ENCODE results near the gene NFATC2IP.
A peak's percentile ranks its signal among the peaks of the same experiment; 100 is the strongest.
"Not testable (repeated sequence)": the region's sequence is repeated elsewhere in the genome, so short reads cannot be mapped to it uniquely, and the experiment has no call there.

Gene NFATC2IP

DNA sequence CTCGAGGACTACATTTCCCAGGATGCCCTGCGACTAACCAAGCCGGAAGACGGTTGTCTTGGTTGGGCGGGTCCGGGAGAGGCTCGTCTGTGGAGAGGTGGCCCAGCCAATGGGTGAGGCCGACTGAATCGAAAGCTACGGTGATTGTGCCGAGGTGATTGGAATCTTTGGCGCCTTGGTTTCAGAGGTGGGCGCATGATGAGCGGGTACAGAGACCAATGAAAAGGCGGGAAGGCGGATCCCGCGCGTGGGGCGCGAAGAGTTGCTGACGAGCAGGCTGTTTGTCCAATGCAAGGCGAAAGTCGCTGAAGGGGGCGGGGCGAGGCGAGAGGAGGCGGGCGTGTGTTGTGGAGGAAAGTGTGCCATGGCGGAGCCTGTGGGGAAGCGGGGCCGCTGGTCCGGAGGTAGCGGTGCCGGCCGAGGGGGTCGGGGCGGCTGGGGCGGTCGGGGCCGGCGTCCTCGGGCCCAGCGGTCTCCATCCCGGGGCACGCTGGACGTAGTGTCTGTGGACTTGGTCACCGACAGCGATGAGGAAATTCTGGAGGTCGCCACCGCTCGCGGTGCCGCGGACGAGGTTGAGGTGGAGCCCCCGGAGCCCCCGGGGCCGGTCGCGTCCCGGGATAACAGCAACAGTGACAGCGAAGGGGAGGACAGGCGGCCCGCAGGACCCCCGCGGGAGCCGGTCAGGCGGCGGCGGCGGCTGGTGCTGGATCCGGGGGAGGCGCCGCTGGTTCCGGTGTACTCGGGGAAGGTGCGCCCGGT is at the start of gene NFATC2IP:
TSS of gene NFATC2IP (plus strand) at position 290 of the 762 bp plus-strand sequence. CDS start at position 365, 75 bp downstream.
- peak; percentile 99 for DNase-seq

DNA sequence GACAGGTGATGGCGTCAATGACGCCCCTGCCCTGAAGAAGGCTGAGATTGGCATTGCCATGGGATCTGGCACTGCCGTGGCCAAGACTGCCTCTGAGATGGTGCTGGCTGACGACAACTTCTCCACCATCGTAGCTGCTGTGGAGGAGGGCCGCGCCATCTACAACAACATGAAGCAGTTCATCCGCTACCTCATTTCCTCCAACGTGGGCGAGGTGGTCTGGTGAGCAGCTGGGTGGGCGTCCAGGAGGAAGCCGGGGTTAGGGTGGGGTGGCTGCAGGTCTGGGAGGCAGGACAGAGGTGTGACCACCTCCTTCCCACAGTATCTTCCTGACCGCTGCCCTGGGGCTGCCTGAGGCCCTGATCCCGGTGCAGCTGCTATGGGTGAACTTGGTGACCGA is 48.9 kb upstream of the NFATC2IP start:
- DNase-seq: no peak

DNA sequence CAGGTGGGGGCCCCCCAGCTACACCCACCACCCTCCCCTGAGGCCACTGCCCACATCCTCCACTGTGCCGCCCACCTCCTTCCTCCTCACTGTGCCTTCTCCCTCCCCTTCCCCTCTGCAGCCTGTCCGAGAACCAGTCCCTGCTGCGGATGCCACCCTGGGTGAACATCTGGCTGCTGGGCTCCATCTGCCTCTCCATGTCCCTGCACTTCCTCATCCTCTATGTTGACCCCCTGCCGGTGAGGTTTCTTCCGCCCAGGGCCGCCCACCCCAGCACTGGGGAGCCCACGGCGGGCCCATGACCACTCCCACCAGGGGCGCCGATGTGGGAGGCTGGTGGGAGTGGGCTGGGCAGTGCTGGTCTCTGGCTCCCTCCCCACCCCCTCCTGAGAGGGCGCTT is 47.8 kb upstream of the NFATC2IP start:
- DNase-seq: no peak

DNA sequence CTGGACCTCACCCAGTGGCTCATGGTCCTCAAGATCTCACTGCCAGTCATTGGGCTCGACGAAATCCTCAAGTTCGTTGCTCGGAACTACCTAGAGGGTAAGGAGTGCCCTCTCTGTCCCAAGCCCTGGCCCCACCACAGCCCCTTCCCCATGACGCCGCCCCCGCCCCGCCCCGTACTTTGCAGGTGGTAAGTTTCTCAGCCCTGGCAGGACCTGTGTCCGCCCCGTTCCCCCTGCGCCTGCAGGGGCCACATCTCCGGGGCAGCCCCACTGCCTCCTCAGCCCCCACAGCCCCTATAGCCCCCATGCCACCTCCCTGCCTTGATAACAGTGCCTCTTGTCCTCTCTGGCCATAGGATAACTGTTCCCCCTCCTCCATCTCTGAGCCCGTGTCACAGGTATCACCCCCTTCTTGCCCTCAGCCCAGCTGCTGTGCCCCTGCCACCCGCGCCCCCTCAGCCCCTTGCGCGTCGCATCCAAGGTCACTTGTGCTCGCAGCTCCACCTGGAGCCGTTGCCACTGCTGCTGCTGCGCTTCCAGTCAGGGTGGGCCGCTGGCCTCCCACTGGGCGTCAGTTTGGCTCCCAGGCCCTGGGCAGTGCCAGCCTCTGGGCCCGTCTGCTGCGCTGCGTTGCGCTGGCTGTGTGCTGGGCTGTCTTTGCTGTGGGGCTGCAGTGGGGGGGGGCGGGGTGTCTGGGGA is 47.2 kb upstream of the NFATC2IP start:
- no peak for DNase-seq

DNA sequence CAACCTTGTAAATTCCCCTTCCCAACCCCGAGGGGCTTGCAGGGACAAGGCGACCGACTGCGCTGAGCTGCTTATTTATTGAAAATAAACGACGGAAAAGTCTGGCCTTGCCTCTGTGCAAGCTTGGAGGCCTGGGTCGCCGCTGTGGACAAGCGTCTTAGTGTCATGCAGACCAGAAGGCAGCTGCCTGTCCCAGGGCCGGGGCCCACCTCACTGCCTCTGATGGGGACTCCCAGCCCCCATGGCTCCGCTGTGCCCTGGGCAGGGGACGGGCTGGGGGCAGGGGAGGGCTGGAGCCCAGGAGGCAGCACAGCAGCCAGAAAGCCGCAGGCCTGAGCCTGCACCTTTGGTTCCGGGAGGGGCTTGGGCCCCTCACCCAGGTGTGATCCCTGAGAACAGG is 46.4 kb upstream of the NFATC2IP start:
- DNase-seq: no peak

DNA sequence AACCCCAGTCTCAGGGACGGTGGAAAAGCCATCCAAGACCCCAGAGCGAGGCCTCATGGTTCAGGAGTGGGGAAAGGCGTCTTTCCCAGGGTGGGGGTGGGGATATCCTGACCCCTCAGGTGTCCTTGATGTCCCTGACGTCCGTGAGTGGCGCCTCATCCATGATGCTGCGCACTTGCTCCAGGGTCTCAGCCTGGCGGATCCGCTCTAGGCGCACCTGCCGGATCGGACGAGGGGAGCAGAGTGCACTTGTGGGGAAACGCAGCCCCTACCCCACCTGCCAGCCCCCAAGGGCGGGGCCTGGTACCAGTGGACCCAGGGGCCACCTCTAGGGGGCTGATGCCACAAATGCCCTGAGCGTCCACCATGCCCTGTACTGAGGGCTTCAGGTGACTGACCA is 45.9 kb upstream of the NFATC2IP start:
- no peak for DNase-seq

DNA sequence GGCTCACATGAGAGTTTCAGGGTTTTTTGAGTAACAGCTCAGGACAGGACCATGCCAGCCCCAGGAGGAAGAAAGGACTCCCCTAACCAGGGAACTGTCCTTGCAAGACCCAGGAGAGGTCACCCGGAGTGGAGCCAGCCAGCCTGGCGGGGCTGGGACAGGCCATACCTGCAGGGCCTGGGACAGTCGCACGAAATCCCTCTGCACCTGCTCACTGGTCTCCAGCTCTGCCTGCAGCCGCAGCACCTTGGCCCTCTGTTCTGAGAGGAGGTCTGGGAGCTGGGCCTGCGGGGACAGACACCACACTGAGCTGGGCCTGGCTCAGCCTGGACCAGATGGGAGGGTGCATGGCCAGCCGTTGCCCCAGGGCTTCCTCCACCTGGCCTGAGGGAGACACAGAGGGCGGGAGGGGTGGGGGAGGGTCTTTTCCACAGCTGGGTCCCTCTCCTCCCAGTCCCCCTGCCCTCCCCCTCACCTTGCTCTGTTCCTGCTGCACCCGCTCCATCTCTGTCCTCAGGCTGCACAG is 45.4 kb upstream of the NFATC2IP start:
- DNase-seq: no peak

DNA sequence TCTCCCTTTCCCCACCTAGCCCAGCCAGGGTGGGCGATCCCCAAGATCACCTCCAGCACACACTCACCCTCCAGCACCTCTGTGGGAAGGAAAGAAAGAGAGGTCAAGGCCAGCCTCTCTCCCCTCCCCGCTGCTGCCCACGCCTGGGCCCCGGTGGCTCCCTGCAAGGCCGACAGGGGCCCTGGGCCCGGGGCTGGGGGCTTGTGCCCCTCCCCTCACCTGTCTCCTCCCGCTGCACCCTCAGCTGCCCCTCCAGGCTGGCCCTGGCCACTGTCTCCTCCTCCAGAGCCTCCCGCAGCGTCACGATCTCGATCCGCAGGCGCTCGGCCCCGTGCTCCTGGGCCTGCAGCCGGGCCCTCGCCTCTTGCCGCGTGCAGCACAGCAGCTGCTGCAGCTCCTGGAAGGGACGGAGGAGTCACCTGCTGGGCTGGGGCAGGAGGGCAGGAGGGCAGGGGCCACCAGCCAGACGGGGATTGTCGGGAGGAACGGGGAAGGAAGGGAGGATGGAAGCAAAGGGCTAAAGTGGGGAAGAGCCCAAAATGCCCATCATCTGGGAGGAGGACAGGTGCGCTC is 44.9 kb upstream of the NFATC2IP start:
- no peak for DNase-seq

DNA sequence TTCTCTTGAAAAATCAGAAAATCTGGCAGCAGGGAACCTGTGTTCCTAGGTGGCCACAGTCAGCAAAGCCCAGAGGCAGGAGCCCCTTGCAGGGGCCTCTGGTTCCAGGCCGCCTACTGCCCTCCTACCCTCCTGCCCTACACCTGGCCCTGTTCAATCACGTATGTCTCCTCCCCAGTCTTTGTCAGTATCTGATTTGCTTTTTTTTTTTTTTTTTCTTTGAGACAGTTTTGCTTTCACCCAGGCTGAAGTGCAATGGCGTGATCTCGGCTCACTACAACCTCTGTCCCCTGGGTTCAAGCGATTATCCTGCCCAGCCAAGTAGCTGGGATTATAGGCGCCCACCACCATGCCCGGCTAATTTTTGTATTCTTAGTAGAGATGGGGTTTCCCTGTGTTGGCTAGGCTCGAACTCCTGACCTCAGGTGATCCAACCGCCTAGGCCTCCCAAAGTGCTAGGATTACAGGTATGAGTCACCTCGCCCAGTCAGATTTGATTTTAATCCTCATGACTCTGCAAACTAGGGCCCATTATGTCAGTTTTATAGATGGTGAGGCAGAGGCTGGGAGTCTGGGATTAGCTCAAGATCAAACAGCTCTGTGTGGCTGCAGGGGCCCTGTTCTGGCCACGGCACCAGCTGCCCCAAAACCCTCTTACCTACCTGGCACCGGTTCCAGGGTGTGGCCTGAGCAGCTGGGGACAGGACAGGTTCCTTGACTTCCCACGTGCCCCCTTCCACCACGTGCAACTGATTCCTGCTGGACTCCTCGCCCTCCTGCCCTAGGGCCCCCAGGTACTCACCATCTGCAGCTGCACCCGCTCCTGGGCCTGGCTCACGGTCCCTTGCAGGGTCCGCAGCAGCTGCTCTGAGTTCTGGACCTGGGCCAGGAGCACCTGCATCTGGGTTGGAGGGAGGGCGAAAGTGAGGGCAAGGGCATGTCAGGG is 40.4 kb upstream of the NFATC2IP start:
- DNase-seq: no peak

DNA sequence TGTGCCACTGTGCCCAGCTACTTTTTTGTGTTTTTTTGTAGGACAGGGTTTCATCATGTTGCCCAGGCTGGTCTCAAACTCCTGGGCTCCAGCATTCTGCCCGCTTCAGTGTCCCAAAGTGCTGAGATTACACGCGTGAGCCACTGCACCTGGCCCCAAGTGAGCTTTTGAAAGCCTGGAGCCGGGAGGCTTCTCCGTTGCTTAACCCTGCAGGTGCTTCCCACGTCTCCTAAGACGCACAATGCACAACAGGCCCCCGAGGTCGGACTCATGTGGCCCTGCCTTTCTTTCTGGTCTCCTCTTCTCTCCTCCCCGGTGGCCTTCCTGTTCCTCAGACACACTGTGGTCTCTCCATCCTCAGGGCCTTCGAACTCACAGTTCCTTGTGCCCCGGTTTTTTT is 38.2 kb upstream of the NFATC2IP start:
- DNase-seq: no peak

DNA sequence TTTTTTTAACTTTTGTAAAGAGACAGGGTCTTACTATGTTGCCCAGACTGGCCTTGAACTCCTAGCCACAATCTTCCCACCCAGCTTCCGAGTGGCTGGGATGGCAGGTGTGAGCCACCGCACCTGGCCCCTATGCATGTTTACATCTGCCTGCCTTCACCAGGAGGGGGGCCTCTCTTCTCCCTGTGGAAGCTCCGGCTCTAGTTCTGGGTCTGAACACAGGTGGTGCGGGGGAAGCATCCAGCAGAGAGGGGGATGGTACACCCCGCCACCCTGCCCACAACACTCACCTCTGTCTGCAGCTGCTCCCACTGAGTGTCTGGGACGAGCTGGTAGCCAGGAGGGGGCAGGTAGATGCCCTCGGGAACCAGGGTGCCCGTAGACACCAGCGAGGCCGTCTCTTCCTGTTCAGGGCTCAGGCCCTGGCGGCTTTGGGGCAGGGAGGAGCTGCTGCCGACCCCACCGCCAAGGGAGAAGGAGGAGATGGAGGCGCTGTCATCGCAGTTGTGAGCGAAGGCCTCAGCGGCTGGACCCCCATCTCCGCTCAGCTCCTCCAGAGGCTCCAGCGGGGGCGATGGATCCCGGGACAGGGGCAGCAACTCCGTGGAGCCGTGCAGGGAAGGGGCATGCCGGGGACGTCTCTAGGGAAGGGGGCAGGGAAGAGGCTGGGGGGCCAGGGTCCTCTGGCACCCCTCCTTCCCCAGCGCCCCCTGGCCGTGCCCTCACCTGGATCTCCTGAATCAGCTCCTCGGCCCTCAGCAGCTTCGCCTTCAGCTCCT is 36.6 kb upstream of the NFATC2IP start:
- DNase-seq: peak; percentile 32

DNA sequence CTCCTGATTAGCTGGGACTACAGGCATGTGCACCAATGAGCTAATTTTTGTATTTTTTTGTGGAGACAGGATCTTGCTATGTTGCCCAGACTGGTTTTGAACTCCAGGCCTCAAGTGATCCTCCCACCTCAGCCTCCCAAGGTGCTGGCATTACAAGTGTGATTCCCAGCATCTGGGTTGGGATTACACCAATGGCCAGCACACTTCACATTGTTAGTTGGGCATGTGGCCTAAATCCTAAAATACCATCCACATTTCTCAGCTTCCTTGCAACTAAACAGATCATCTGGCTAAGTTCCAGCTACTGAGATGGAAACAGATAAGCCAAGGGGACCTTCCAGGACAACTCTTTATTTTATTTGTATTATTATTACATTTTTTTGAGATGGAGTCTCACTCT is 35.6 kb upstream of the NFATC2IP start:
- no peak for DNase-seq

DNA sequence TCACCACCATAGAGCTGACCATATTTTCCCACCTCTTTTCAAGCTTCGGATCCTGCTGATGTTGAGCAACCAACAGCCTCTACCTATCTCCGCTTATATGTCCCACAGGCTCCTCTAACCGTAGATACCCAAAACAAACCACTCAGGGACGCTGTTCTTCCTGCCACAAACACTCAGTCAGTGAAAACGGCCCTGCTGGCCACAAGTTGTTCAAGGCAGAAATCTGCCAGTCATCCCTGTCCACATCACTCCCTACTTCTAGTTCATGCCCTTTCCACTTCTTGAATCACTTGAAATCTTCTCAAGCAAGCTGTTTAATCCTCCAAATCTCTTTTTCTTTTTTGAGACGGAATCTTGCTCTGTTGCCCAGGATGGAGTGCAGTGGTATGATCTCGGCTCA is 33.6 kb upstream of the NFATC2IP start:
- no peak for DNase-seq

DNA sequence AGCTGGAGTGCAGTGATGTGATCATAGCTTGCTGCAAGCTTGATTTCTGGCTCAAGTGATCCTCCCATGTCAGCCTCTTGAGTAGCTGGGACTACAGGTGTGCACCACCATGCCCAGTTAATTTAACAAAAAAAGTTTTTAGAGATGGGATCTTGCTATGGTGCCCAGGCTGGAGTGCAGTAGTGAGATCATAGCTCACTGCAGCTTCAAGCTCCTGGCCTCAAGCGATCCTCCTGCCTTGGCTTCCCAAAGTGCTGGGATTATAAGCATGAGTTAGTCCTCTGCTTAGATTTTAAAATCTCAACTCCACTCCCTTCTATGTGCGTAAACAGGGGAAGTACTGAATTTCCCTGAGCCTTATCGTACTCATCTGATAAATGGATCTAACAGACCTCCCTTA is 32.0 kb upstream of the NFATC2IP start:
- no peak for DNase-seq

DNA sequence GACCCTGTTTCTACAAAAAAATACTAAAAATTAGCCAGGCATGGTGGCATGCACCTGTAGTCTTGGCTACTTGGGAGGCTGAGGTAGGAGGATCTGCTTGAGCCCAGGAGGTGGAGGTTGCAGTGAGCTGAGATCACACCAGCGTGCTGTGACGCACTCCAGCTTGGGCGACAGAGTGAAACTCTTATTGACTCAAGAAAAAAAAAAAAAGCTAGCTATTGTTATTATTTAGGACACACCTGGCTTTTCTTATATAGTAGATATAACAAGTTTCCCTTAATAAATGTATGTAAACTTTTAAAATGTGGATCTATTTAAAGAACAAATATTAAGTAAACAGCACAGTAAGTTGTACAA is 27.5 kb upstream of the NFATC2IP start:
- peak; percentile 60 for DNase-seq

DNA sequence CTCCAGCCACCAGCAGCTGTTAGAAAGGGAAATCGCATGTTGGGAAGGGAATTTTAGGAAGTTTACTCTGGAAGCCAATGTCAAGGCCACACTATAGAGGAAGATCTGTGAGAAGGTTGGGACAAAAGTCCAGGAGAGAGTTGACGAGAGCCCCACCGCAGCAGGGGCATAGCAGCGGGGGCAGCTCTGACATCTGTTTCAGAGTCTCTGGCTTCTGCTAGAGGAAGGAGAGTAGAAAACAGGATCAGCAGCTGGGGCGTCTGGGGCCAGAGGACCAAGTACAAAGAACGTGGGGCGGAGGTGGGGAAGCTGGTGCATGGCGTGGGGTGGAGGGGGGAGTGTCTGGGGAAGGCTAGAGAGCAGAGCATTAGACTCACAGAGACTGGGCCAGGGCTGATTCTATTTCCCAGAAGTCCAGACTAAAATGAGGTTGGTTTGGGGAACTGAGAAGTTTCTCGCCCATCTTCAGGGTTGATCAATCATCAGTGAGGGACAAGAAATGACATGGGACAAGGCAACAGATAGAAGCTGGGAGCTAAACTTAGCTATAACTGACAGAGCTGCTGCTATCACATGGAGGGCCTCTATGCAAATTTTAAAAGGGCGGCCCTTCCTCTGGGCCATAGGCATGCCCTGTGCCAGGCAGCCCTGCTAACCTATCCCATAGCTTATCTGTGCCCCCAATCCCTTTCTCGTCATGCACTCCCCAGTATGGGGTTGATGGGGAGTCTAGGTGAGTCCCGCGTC is 26.9 kb upstream of the NFATC2IP start:
- no peak for DNase-seq

DNA sequence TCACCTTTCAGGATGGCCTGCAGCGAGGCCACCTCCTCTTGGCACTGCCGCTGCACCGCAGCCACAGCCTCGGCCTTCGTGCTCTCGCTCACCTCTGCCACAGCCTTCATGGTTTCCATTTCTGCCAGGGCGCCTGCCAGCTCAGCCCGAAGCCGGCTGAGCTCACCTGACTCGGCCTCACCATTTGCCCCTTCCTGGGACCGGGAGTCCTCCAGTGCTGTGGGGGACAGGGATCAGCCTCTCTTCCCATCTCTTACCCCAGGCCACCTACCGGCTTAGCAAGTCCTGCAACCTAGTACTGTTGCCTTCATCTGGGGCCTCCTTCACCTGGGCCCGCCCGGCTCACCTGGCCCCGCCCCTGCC is 26.4 kb upstream of the NFATC2IP start:
- DNase-seq: no peak

DNA sequence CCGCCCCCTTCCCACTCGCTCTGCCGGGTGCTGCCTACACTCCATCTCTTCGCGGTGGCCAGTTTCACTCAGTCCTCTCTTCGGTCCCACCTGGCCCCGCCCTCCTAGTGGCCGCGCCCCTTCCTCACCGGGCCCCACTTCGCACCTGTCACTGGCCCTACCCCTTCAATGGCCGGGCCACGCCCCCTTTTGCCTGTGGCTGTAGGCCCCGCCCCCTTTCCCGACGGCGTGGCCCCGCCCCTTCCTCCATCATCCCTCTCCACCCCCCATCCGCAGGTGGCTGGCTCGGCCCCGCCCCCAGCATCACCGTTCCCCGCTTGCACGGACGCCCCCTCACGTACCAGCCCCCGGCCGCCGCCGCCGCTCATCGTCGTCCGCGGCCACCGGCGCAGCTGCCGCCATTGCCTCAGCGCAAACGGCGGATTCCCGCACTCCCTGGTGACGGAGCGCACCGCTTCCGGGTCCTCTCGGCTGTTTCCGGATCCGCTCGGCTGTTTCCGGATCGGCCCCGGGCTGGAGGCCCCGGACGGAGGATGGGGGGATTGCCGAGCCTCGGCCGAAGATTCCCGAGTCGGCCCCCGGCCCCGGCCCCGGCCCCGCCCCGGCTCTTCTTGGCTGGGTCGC is 25.9 kb upstream of the NFATC2IP start, which contains the start of gene RABEP2:
TSS of gene RABEP2 (minus strand) at position 477 of the 624 bp plus-strand sequence. CDS start at position 402, 75 bp downstream.
- DNase-seq: peak; percentile 95

DNA sequence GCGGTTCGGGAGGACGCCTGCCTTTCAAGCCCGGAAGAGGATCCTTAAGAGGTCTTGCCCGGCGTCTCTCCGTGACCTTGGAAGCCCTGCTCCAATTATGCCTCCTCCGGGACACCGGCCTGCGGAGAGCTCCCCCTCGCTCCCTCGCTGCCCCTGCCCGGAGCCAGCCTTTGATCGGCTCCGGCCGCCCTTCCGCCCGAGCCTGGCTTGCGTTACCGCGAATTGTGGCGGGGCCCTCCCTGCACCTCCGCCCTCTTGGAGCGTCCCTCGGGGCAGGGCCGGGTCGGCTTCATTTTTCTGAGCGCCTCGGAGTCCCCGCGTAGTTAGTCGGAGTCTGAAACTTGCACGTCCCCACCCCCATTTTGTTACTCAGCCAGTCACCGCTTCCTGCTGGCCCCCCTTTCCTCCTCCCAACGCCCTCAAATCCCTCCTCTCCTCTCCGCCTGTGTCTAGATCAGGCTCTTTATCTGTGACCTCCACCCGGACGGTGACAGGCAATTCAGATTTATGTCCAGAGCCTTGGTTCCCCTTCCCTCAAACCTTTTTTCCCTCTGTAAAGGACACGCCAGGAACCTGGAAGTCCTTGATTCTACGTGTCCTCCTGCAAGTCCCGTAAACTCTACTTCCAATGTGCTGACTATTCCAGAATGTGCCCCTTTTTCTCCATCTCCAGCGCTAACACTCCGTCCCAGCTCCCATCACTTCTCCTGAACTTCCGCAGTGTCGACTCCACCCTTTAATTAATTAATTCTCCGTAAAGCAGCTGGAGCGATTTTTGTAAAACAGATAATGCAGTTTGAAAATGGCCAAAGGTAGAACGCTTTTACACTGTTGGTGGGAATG is 25.1 kb upstream of the NFATC2IP start:
- DNase-seq: peak; percentile 63

DNA sequence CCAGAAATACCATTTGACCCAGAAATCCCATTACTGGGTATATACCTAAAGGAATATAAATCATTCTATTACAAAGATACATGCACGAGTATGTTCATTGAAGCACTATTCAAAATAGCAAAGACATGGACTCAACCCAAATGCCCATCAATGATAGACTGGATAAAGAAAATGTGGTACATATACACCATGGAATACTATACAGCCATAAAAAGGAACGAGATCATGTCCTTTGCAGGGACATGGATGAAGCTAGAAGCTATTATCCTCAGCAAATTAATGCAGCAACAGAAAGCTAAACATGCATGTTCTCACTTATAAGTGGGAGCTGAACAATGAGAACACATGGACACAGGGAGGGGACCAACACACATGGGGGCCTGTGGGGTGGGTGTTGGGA is 24.5 kb upstream of the NFATC2IP start:
- not testable (repeated sequence) for DNase-seq
